NCI-H345 (cell line): Measurements from ENCODE around the gene POTEG.
"Not testable (repeated sequence)": the region's sequence is repeated elsewhere in the genome, so short reads cannot be mapped to it uniquely, and the experiment has no call there.

Source experiments
- DNase-seq: peaks from one replicate; lab custom pipeline; 2025; lab: John Stamatoyannopoulos, UW

The POTEG gene

GRCh38 chr14:19434241-19434640, at the start of gene POTEG:
Gene POTEG (minus strand): TSS chr14:19434341. CDS start chr14:19434289, 52 bp downstream.
- not testable (repeated sequence) for DNase-seq

- not testable (repeated sequence) for DNase-seq
Measured at GRCh38 chr14:19482093-19482492, 48.0 kb upstream of the POTEG start.

GRCh38 chr14:19481421-19481820, 47.3 kb upstream of the POTEG start:
- DNase-seq = not testable (repeated sequence)

- DNase-seq = not testable (repeated sequence)
Measured at GRCh38 chr14:19480491-19480890, 46.4 kb upstream of the POTEG start.

- DNase-seq = not testable (repeated sequence)
Measured at GRCh38 chr14:19445761-19446160, 11.6 kb upstream of the POTEG start.

- not testable (repeated sequence) for DNase-seq
Measured at GRCh38 chr14:19439826-19440225, 5.7 kb upstream of the POTEG start.

- not testable (repeated sequence) for DNase-seq
Measured at GRCh38 chr14:19439219-19439618, 5.1 kb upstream of the POTEG start.

- DNase-seq = not testable (repeated sequence)
Measured at GRCh38 chr14:19437126-19437443, 2.9 kb upstream of the POTEG start.

GRCh38 chr14:19436311-19437125, 2.4 kb upstream of the POTEG start:
- DNase-seq = not testable (repeated sequence)

- not testable (repeated sequence) for DNase-seq
Measured at GRCh38 chr14:19435852-19436251, 1.7 kb upstream of the POTEG start.

- DNase-seq = not testable (repeated sequence)
Measured at GRCh38 chr14:19434891-19435290, 750 bp upstream of the POTEG start.

GRCh38 chr14:19433765-19434164, 376 bp downstream of the POTEG start:
- DNase-seq = not testable (repeated sequence)

- not testable (repeated sequence) for DNase-seq
Measured at GRCh38 chr14:19408519-19408918, 25.6 kb downstream of the POTEG start.

GRCh38 chr14:19402097-19402496, 32.0 kb downstream of the POTEG start:
- DNase-seq = not testable (repeated sequence)

GRCh38 chr14:19394727-19395126, 39.4 kb downstream of the POTEG start:
- DNase-seq = not testable (repeated sequence)

GRCh38 chr14:19390230-19390629, 43.9 kb downstream of the POTEG start:
- DNase-seq = not testable (repeated sequence)

GRCh38 chr14:19388741-19389140, 45.4 kb downstream of the POTEG start:
- DNase-seq = not testable (repeated sequence)

- not testable (repeated sequence) for DNase-seq
Measured at GRCh38 chr14:19386996-19387395, 47.1 kb downstream of the POTEG start.

GRCh38 chr14:19386309-19386708, 47.8 kb downstream of the POTEG start:
- DNase-seq = not testable (repeated sequence)

GRCh38 chr14:19384088-19384781, 49.9 kb downstream of the POTEG start:
- not testable (repeated sequence) for DNase-seq

- DNase-seq = not testable (repeated sequence)
Measured at GRCh38 chr14:19383008-19383584, 51.0 kb downstream of the POTEG start.

GRCh38 chr14:19380137-19380536, 54.0 kb downstream of the POTEG start:
- not testable (repeated sequence) for DNase-seq

- not testable (repeated sequence) for DNase-seq
Measured at GRCh38 chr14:19374451-19374903, 59.7 kb downstream of the POTEG start.
